GM12878 (cell line): ENCODE measurements around the gene SLC23A2. TPM values are rescaled to one million over a fixed set of nuclear protein-coding genes. Genes with fewer than 3 reads are reported as not detected.

Experiments
- ATAC-seq: fragments of 200-7000 bp; cut with Tn5 transposase; 3 replicates; pipeline ENCODE4 v1.9.1; 2020; ENCODE audit warnings: mild to moderate bottlenecking, moderate library complexity
- BruUV-seq: library from RNA; stranded (reverse); fragments of 400-500 nt; replicated peaks from 2 replicates; lab custom pipeline; 2021; lab: Mats Ljungman, UMichigan
- CTCF ChIA-PET: fragments of 300-600 bp; sonication (Branson Sonifier 250); formaldehyde crosslinking; extraction: SDS; loops from one replicate; lab custom pipeline; 2021; ENCODE audit warnings: inconsistent platforms; lab: Yijun Ruan, JAX
- POLR2A ChIA-PET: fragments of 350-600 bp; formaldehyde crosslinking; extraction: SDS; loops from one replicate; lab custom pipeline; 2021; ENCODE audit warnings: inconsistent platforms; lab: Charles Lee
- RAD21 ChIA-PET: fragments of 300-600 bp; sonication (Branson Sonifier 250); formaldehyde crosslinking; loops from one replicate; lab custom pipeline; 2023; ENCODE audit warnings: antibody characterized with exemption; ENCODE audit not compliant: unreplicated experiment; lab: Charles Lee
- SMC1A ChIA-PET: fragments of 300-600 bp; sonication (Branson Sonifier 250); formaldehyde crosslinking; loops from one replicate; lab custom pipeline; 2023; ENCODE audit not compliant: unreplicated experiment, uncharacterized antibody; lab: Charles Lee
- DNase-seq: peaks from one replicate; pipeline ENCODE4 v3.0.0-alpha.2; 2011; ENCODE audit warnings: low read depth, low spot score
- FAIRE-seq: peaks from 3 replicates; lab custom pipeline; 2011; peaks lifted over from hg19 to GRCh38; lab: Jason Lieb, UNC
- H2AFZ ChIP-seq: 2 replicates; pipeline ENCODE4 v1.6.0; 2011; ENCODE audit warnings: low read depth, low read length, control low read depth; ENCODE audit not compliant: control insufficient read depth
- H3K27ac ChIP-seq: 2 replicates; pipeline ENCODE4 v1.5.1; 2011; ENCODE audit warnings: control low read depth; ENCODE audit not compliant: control insufficient read depth, insufficient read depth
- H3K27me3 ChIP-seq, 2 experiments: replicated peaks in 1 of 2; 2 replicates each; pipeline versions ENCODE4 v1.6.0 to v1.6.1; 2011; ENCODE audit warnings: low read length in 1 of 2; ENCODE audit not compliant: control insufficient read depth in 2 of 2, insufficient read depth in 2 of 2
- H3K36me3 ChIP-seq, 2 experiments: 2 replicates each; pipeline ENCODE4 v1.5.1; 2011; ENCODE audit warnings: low read length in 1 of 2; ENCODE audit not compliant: control insufficient read depth in 2 of 2, insufficient read depth in 2 of 2
- H3K4me1 ChIP-seq: 2 replicates; pipeline ENCODE4 v1.6.1; 2011; ENCODE audit warnings: mild to moderate bottlenecking, low read length, moderate library complexity, mixed read lengths; ENCODE audit not compliant: control insufficient read depth, insufficient read depth
- H3K4me2 ChIP-seq: 2 replicates; pipeline ENCODE4 v1.6.0; 2011; ENCODE audit warnings: control low read depth; ENCODE audit not compliant: control insufficient read depth, insufficient read depth
- H3K4me3 ChIP-seq: fragments of 200-600 bp; sonication (generic); 2 replicates; pipeline ENCODE4 v1.5.1; 2016
- H3K79me2 ChIP-seq: 2 replicates; pipeline ENCODE4 v1.6.0; 2011; ENCODE audit warnings: low read length; ENCODE audit not compliant: control insufficient read depth, insufficient read depth
- H3K9ac ChIP-seq: 2 replicates; pipeline ENCODE4 v1.8.0; 2011; ENCODE audit warnings: low read length, control low read depth, mixed read lengths; ENCODE audit not compliant: control insufficient read depth, insufficient read depth
- H3K9me3 ChIP-seq: replicated peaks from 3 replicates; pipeline ENCODE4 v1.5.1; 2011; ENCODE audit warnings: mild to moderate bottlenecking, low read length; ENCODE audit not compliant: control insufficient read depth, insufficient read depth
- H4K20me1 ChIP-seq: 2 replicates; pipeline ENCODE4 v1.6.0; 2011; ENCODE audit not compliant: control insufficient read depth, insufficient read depth
- BMI1 ChIP-seq: fragments of 450-650 bp; IDR thresholded peaks from 2 replicates; pipeline ENCODE4 v1.6.1; 2016; ENCODE audit warnings: mild to moderate bottlenecking, moderate library complexity, borderline replicate concordance
- DPF2 ChIP-seq: fragments of 450-650 bp; IDR thresholded peaks from 2 replicates; pipeline ENCODE4 v1.6.1; 2017; ENCODE audit warnings: mild to moderate bottlenecking
- EP300 ChIP-seq, 2 experiments: fragments of 150-350 bp in 1 of 2; IDR thresholded peaks; 2 replicates each; pipeline ENCODE4 v1.6.1; 2011 to 2012; ENCODE audit warnings: low read depth in 2 of 2, low read length in 2 of 2, borderline replicate concordance in 1 of 2, improper control_type of control experiment in 1 of 2, inconsistent platforms in 1 of 2; ENCODE audit not compliant: control insufficient read depth in 1 of 2
- GATAD2B ChIP-seq: fragments of 450-650 bp; conservative IDR thresholded peaks from 2 replicates; pipeline ENCODE4 v1.6.1; 2017; ENCODE audit warnings: low read depth, mild to moderate bottlenecking, moderate library complexity
- IKZF1 ChIP-seq: fragments of 450-650 bp; conservative IDR thresholded peaks from 2 replicates; pipeline ENCODE4 v1.6.1; 2017; ENCODE audit warnings: antibody characterized with exemption, mild to moderate bottlenecking
- IRF4 ChIP-seq: IDR thresholded peaks from 2 replicates; pipeline ENCODE4 v1.6.1; 2011; ENCODE audit warnings: low read depth, low read length
- NFIC ChIP-seq: IDR thresholded peaks from 2 replicates; pipeline ENCODE4 v1.6.1; 2012; ENCODE audit warnings: low read depth, mild to moderate bottlenecking, inconsistent platforms, low read length, moderate library complexity
- NFYB ChIP-seq: IDR thresholded peaks from 2 replicates; pipeline ENCODE4 v1.6.1; 2011; ENCODE audit warnings: low read depth, mild to moderate bottlenecking, low read length, improper control_type of control experiment, moderate library complexity; ENCODE audit not compliant: insufficient read depth
- POLR2AphosphoS5 ChIP-seq: IDR thresholded peaks from 2 replicates; pipeline ENCODE4 v1.6.1; 2011; ENCODE audit warnings: mild to moderate bottlenecking, low read length, inconsistent platforms
- RAD51 ChIP-seq: fragments of 450-650 bp; IDR thresholded peaks from 2 replicates; pipeline ENCODE4 v1.6.1; 2016; ENCODE audit warnings: moderate library complexity, mild to moderate bottlenecking, inconsistent platforms
- SMAD5 ChIP-seq: IDR thresholded peaks from 2 replicates; pipeline ENCODE4 v1.6.1; 2016; ENCODE audit warnings: antibody characterized with exemption, low read depth
- STAT3 ChIP-seq: IDR thresholded peaks from 2 replicates; pipeline ENCODE4 v1.6.1; 2011; ENCODE audit warnings: low read depth, low read length, improper control_type of control experiment
- TCF3 ChIP-seq: IDR thresholded peaks from 2 replicates; pipeline ENCODE4 v1.6.1; 2012; ENCODE audit warnings: low read depth, mild to moderate bottlenecking, low read length, borderline replicate concordance; ENCODE audit not compliant: insufficient read depth
- WGBS: methylation state at CpG from one replicate; pipeline ENCODE4 v1.1.6; 2016; ENCODE audit warnings: low lambda C conversion rate; ENCODE audit not compliant: insufficient replicate concordance, insufficient coverage; ENCODE audit errors: missing lambda C conversion rate; 5-methylcytosine and 5-hydroxymethylcytosine counted together
- in situ Hi-C: fragments of 300-500 bp; cut with MboI; formaldehyde crosslinking; loops from 9 replicates; pipeline ENCODE4 v1.14.3; 2018; ENCODE audit warnings: mixed read lengths
- intact Hi-C: fragments of 100-400 bp; cut with micrococcal nuclease; formaldehyde crosslinking; loops from one replicate; pipeline ENCODE4 v1.14.2; 2022; ENCODE audit not compliant: unreplicated experiment
- polyA plus RNA-seq, 11 experiments: library from polyadenylated mRNA; depleted of rRNA in 4 of 11; unstranded in 6 of 11; stranded (reverse) in 5 of 11; fragments of >200 nt; fragmentation: Nextera tagmentation in 4 of 11; fragmentation: Illumina TruSeq in 1 of 11; extraction: Ambion mirVana in 4 of 11; extraction: Trizol in 1 of 11; gene quantifications; 1 replicate in 1 of 11; 2 replicates in 10 of 11; pipeline versions ENCODE4 v1.2.1 to v1.2.3, GENCODE V29; 2011 to 2016; ENCODE audit warnings: inconsistent platforms in 2 of 11, missing spikeins in 2 of 11, low read depth in 1 of 11
- total RNA-seq, 4 experiments: library from RNA; depleted of rRNA in 3 of 4; stranded (reverse); fragments of >200 nt in 3 of 4; fragmentation: Illumina TruSeq in 1 of 4; extraction: Trizol in 1 of 4; gene quantifications; 2 replicates each; pipeline versions ENCODE4 v1.2.1 to v1.2.3, GENCODE V29; 2013 to 2021
- TF ChIP-seq, protein P1 (sequence below): fragments of 150-350 bp; IDR thresholded peaks from 2 replicates; pipeline ENCODE4 v1.6.1; 2016; ENCODE audit warnings: low read depth, low read length
- TF ChIP-seq, protein P2 (sequence below): IDR thresholded peaks from 2 replicates; pipeline ENCODE4 v1.6.1; 2012; ENCODE audit warnings: low read depth, low read length, improper control_type of control experiment
- TF ChIP-seq, protein P3 (sequence below): fragments of 450-650 bp; IDR thresholded peaks from 2 replicates; pipeline ENCODE4 v1.6.1; 2016; ENCODE audit warnings: mild to moderate bottlenecking

SLC23A2 gene
- total and polyA plus RNA-seq, 10 of the 15 experiments (the other 5 are each of a cell fraction or from before 2014, with no cell fraction given), result 4.4 to 56.1 (median 35.5) TPM

GRCh38 chr20:4910951-4911350, 90.4 kb downstream of the SLC23A2 start (continued):
- no peak for TF ChIP-seq GATAD2B
- TF ChIP-seq, all 136 proteins: peak for 0

DNA sequence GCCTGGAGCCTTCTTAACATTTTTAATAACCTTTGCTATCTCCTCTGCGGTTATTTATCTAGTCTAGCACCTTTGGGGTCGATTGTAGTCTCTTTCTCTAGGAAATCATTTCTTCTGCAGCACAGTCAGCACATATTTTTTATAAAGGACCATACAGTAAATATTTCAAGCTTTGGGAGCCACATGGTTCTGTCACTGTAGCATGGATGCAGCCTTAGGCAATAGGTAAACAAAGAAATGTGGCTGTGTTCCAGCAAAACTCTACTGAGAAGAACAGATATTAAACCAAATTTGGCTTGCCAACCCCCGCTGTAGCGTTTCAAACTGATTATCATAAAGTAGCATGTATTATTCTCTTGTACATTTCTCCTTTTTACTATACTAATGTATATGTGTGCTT, 95.7 kb downstream of the SLC23A2 start:
- ChIA-PET POLR2A (no interaction called here), RAD21 (interaction anchor here (1.0 kb wide), 1 partner anchor 43 kb away, joined by 3 read pairs; no protein-coding TSS in a partner anchor), CTCF (interaction anchor here (0.8 to 1.4 kb wide), 3 partner anchors 43 to 176 kb away, joined by 3 to 4 read pairs (median 3); no protein-coding TSS in a partner anchor), SMC1A (interaction anchor here (1.1 to 1.6 kb wide), 2 partner anchors 12 to 195 kb away, joined by 4 to 6 read pairs; no protein-coding TSS in a partner anchor)
- DNase-seq, result no peak
- intact Hi-C loops (no loop called here), in situ Hi-C loops (no loop called here)
- BruUV-seq, result no TSS peak
- no peak for ATAC-seq
- peaks cover 0 to 19% of the 10 kb centered on the region in 2 experiments; a peak in 2 of 4 replicates for H3K36me3 ChIP-seq
- H3K9me3 ChIP-seq, result no peaks in the 10 kb centered on the region; the same call in 2 of the 3 replicates
- no peaks in the 10 kb centered on the region for H3K79me2 ChIP-seq
- no peak overlapping the region for H3K27ac ChIP-seq
- WGBS, result 77% methylated on average over 4 of the region's 4 CpGs
- FAIRE-seq, result no peak
- no peak overlapping the region for H2AFZ ChIP-seq
- H3K4me1 ChIP-seq, result no peaks in the 10 kb centered on the region
- no peak overlapping the region for H3K4me2 ChIP-seq
- H3K4me3 ChIP-seq, result no peak overlapping the region
- no peak overlapping the region for H3K9ac ChIP-seq
- H3K27me3 ChIP-seq, result no peaks in the 10 kb centered on the region
- no peak for TF ChIP-seq SMAD5
- TF ChIP-seq, protein P1, sequence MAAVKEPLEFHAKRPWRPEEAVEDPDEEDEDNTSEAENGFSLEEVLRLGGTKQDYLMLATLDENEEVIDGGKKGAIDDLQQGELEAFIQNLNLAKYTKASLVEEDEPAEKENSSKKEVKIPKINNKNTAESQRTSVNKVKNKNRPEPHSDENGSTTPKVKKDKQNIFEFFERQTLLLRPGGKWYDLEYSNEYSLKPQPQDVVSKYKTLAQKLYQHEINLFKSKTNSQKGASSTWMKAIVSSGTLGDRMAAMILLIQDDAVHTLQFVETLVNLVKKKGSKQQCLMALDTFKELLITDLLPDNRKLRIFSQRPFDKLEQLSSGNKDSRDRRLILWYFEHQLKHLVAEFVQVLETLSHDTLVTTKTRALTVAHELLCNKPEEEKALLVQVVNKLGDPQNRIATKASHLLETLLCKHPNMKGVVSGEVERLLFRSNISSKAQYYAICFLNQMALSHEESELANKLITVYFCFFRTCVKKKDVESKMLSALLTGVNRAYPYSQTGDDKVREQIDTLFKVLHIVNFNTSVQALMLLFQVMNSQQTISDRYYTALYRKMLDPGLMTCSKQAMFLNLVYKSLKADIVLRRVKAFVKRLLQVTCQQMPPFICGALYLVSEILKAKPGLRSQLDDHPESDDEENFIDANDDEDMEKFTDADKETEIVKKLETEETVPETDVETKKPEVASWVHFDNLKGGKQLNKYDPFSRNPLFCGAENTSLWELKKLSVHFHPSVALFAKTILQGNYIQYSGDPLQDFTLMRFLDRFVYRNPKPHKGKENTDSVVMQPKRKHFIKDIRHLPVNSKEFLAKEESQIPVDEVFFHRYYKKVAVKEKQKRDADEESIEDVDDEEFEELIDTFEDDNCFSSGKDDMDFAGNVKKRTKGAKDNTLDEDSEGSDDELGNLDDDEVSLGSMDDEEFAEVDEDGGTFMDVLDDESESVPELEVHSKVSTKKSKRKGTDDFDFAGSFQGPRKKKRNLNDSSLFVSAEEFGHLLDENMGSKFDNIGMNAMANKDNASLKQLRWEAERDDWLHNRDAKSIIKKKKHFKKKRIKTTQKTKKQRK, result no peak
- no peak for TF ChIP-seq NFIC
- no peak for TF ChIP-seq DPF2
- TF ChIP-seq, protein P2, sequence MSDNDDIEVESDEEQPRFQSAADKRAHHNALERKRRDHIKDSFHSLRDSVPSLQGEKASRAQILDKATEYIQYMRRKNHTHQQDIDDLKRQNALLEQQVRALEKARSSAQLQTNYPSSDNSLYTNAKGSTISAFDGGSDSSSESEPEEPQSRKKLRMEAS, result no peak
- no peak for TF ChIP-seq POLR2AphosphoS5
- TF ChIP-seq STAT3, result no peak
- TF ChIP-seq GATAD2B, result no peak
- TF ChIP-seq NFYB, result no peak
- TF ChIP-seq, protein P3, sequence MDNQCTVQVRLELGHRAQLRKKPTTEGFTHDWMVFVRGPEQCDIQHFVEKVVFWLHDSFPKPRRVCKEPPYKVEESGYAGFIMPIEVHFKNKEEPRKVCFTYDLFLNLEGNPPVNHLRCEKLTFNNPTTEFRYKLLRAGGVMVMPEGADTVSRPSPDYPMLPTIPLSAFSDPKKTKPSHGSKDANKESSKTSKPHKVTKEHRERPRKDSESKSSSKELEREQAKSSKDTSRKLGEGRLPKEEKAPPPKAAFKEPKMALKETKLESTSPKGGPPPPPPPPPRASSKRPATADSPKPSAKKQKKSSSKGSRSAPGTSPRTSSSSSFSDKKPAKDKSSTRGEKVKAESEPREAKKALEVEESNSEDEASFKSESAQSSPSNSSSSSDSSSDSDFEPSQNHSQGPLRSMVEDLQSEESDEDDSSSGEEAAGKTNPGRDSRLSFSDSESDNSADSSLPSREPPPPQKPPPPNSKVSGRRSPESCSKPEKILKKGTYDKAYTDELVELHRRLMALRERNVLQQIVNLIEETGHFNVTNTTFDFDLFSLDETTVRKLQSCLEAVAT, result no peak
- TF ChIP-seq IRF4, result no peak
- no peak for TF ChIP-seq BMI1
- TF ChIP-seq RAD51, result no peak
- no peak for TF ChIP-seq EP300 (IDR thresholded peaks at IDR 0.05; ENCODE audit: borderline replicate concordance in 1 of 2, control insufficient read depth in 1 of 2, low read depth in 2 of 2, low read length in 2 of 2)
- TF ChIP-seq IKZF1, result no peak
- TF ChIP-seq TCF3, result no peak
- no peaks in the 10 kb centered on the region for H4K20me1 ChIP-seq
